Gastroesophageal sphincter (tissue), 4 donors: Measurements from ENCODE around the gene THUMPD2. TPM values are rescaled to one million over a fixed set of nuclear protein-coding genes. Genes with fewer than 3 reads are reported as not detected.

Source experiments
- ATAC-seq: fragments of 150-250 bp; one replicate; pipeline ENCODE4 v1.9.1; 2016; ENCODE audit warnings: mild to moderate bottlenecking, moderate library complexity
- H3K27ac ChIP-seq, 4 donors: fragments of 200-600 bp; sonication (generic) in 3 of 4; 1 replicate in 3 of 4; 2 replicates in 1 of 4; pipeline ENCODE4 v1.5.1; 2016 to 2019
- H3K27me3 ChIP-seq: fragments of 200-600 bp; sonication (generic); one replicate; pipeline ENCODE4 v1.5.1; 2019
- H3K36me3 ChIP-seq, 2 donors: fragments of 200-600 bp; sonication (generic); one replicate each; pipeline ENCODE4 v1.5.1; 2019; ENCODE audit warnings: control low read depth in 1 of 2
- H3K4me1 ChIP-seq, 3 donors: fragments of 200-600 bp; sonication (generic); 1 replicate in 2 of 3; 2 replicates in 1 of 3; pipeline ENCODE4 v1.5.1; 2016 to 2019; ENCODE audit warnings: control low read depth in 2 of 3
- H3K4me3 ChIP-seq, 2 donors: fragments of 200-600 bp; sonication (generic); one replicate each; pipeline ENCODE4 v1.5.1; 2019; ENCODE audit warnings: mild to moderate bottlenecking in 1 of 2, moderate library complexity in 1 of 2
- H3K9me3 ChIP-seq, 3 donors: fragments of 200-600 bp; sonication (generic); one replicate each; pipeline ENCODE4 v1.5.1; 2017 to 2019; ENCODE audit warnings: control low read depth in 2 of 3
- EP300 ChIP-seq: sonication (generic); formaldehyde crosslinking; IDR thresholded peaks from one replicate; pipeline ENCODE4 v1.6.1; 2017; ENCODE audit warnings: antibody characterized with exemption, mild to moderate bottlenecking
- POLR2A ChIP-seq, 2 donors: fragments of 450-650 bp; IDR thresholded peaks; one replicate each; pipeline ENCODE4 v1.6.1; 2017; ENCODE audit warnings: antibody characterized with exemption in 2 of 2, mild to moderate bottlenecking in 2 of 2, moderate library complexity in 1 of 2
- POLR2AphosphoS5 ChIP-seq: sonication (generic); formaldehyde crosslinking; IDR thresholded peaks from one replicate; pipeline ENCODE4 v1.6.1; 2017; ENCODE audit warnings: antibody characterized with exemption
- WGBS, 2 donors: methylation state at CpG; one replicate each; pipeline ENCODE4 v1.1.5; 2018; ENCODE audit warnings: low coverage in 1 of 2; 5-methylcytosine and 5-hydroxymethylcytosine counted together
- total RNA-seq, 4 donors: library from RNA; depleted of rRNA; stranded (reverse); fragments of >200 nt; gene quantifications; one replicate each; pipeline ENCODE4 v1.1.0, GENCODE V29; 2016
- TF ChIP-seq, protein P1 (sequence below), 4 experiments: fragments of 200-600 bp in 2 of 4; fragments of 450-650 bp in 2 of 4; sonication (generic) in 1 of 4; IDR thresholded peaks; one replicate each; pipeline ENCODE4 v1.5.1; 2017 to 2019; ENCODE audit warnings: antibody characterized with exemption in 4 of 4, mild to moderate bottlenecking in 2 of 4, moderate library complexity in 2 of 4

Gene THUMPD2
- total RNA-seq, 4 donors from 2014 or later, result 9.3 to 60.1 (median 13.6) TPM

DNA sequence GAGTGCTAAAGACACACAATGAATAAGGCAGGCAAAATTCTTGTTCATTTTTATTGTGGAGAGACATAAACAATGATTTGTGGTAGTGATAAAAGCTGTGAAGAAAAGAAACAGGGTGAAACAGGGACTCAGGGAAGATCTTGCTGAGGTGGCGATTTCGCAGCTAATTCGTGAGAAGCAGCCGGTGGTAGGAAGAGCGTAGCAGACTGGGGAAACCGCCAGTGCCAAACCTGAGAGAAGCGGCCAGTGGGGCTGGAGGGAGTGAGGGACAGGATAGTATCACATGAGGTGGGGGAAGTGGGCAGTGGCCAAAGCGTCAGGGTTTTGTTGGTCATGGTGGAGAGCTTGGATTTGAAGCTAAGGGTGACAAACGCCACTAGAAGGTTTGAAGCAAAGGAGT lies 71.1 kb downstream of the THUMPD2 start:
- Histone ChIP-seq H3K27ac (no peak overlapping the region), H3K4me3 (no peak overlapping the region), H3K4me1 (no peaks in the 10 kb centered on the region), H3K36me3 (no peaks in the 10 kb centered on the region), H3K27me3 (no peaks in the 10 kb centered on the region), H3K9me3 (no peaks in the 10 kb centered on the region)
- 95 to 96% methylated on average over 9 of the region's 9 CpGs for WGBS, 2 donors
- ATAC-seq, result no peak
- TF ChIP-seq, protein P1, sequence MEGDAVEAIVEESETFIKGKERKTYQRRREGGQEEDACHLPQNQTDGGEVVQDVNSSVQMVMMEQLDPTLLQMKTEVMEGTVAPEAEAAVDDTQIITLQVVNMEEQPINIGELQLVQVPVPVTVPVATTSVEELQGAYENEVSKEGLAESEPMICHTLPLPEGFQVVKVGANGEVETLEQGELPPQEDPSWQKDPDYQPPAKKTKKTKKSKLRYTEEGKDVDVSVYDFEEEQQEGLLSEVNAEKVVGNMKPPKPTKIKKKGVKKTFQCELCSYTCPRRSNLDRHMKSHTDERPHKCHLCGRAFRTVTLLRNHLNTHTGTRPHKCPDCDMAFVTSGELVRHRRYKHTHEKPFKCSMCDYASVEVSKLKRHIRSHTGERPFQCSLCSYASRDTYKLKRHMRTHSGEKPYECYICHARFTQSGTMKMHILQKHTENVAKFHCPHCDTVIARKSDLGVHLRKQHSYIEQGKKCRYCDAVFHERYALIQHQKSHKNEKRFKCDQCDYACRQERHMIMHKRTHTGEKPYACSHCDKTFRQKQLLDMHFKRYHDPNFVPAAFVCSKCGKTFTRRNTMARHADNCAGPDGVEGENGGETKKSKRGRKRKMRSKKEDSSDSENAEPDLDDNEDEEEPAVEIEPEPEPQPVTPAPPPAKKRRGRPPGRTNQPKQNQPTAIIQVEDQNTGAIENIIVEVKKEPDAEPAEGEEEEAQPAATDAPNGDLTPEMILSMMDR (IDR thresholded peaks at IDR 0.05), result no peak
- TF ChIP-seq POLR2AphosphoS5, result no peak
- TF ChIP-seq POLR2A (IDR thresholded peaks at IDR 0.05), result no peak
- TF ChIP-seq EP300, result no peak

DNA sequence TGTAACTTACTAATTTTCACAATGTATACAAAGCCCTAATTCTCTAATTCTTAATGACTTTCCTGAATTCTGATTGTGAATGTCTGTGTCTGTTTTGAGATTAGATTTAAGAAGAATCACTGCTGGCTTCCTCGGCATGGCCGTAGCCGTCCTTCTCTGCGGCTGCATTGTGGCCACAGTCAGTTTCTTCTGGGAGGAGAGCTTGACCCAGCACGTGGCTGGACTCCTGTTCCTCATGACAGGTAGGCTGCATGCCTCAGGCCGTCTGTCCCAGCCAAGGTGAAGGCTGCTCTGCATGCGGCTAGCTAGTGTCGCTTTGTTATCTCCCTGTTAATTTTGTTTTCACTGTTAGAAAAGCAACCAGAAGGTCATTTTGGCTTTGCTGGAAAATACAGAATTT lies 72.1 kb downstream of the THUMPD2 start:
- no peak overlapping the region for H3K27ac ChIP-seq
- no peaks in the 10 kb centered on the region for H3K36me3 ChIP-seq
- no peak for ATAC-seq
- no peaks in the 10 kb centered on the region for H3K27me3 ChIP-seq
- WGBS, 2 donors, result 92% methylated on average over 8 of the region's 8 CpGs; no CpG with 5 or more reads in 1 of the 2 donors
- TF ChIP-seq EP300 (no peak), POLR2AphosphoS5 (no peak), POLR2A (IDR thresholded peaks at IDR 0.05) (no peak)
- TF ChIP-seq, protein P1 (IDR thresholded peaks at IDR 0.05), result no peak
- no peaks in the 10 kb centered on the region for H3K4me1 ChIP-seq
- peaks cover 0 to 8% (median 0%) of the 10 kb centered on the region in 3 donors for H3K9me3 ChIP-seq
- no peak overlapping the region for H3K4me3 ChIP-seq

DNA sequence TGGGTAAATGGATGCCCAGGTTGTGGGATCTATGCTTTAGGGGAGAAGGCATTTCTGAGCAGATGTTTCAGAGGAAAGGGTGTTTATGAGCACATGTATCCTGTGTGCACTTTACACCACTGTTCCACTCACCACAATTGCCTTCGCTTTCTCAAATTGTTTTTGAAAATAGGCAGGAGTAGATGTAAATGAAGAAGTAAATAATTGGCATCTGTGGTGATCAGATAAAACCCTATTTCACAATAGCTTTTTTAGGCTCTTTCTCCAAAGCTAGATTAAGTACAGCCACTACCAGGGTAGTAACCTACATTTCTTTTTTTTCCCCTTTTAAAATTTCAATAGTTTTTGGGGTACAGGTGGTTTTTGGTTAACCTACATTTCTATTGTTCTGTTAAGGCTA lies 72.7 kb downstream of the THUMPD2 start:
- TF ChIP-seq, protein P1 (IDR thresholded peaks at IDR 0.05), result no peak
- TF ChIP-seq POLR2A (IDR thresholded peaks at IDR 0.05) (no peak), EP300 (no peak), POLR2AphosphoS5 (no peak)
- no peaks in the 10 kb centered on the region for H3K36me3 ChIP-seq

DNA sequence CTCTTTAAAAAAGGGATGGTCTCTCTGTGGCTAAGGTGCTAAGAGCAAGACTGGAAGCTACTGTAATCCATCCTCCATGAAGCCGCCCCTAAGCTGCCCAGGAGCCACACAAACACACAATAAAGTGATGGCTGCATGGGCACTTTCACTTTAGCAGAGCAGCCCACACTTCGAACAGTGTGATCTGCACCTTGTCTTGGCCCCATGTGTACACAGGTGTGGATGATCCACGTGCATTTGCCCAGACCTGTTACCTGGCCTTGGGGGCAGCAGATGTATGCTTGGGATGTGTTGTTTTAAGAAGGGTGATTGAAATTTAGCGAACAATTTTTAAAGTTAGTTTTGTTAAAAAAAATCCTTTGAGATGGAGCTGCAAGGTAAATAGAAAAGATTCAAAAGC lies 73.4 kb downstream of the THUMPD2 start:
- no peaks in the 10 kb centered on the region for H3K36me3 ChIP-seq
- no peak for ATAC-seq
- no peaks in the 10 kb centered on the region for H3K27me3 ChIP-seq
- no peak overlapping the region for H3K27ac ChIP-seq
- TF ChIP-seq EP300 (no peak), POLR2AphosphoS5 (no peak), POLR2A (IDR thresholded peaks at IDR 0.05) (no peak)
- TF ChIP-seq, protein P1 (IDR thresholded peaks at IDR 0.05), result no peak
- no peak overlapping the region for H3K4me3 ChIP-seq
- WGBS, 2 donors, result 42 to 58% methylated on average over 2 to 4 of the region's 4 CpGs
- peaks cover 0 to 21% (median 0%) of the 10 kb centered on the region in 3 donors for H3K9me3 ChIP-seq
- no peaks in the 10 kb centered on the region for H3K4me1 ChIP-seq

More for the DNA sequence above, 72.7 kb downstream of the THUMPD2 start:
- Histone ChIP-seq H3K27ac (no peak overlapping the region), H3K27me3 (no peaks in the 10 kb centered on the region), H3K4me3 (no peak overlapping the region), H3K9me3 (peaks cover 0 to 14% (median 0%) of the 10 kb centered on the region in 3 donors), H3K4me1 (no peaks in the 10 kb centered on the region)
- WGBS, 2 donors, result 87 to 92% methylated on average over 1 of the region's 1 CpG
- ATAC-seq, result no peak

DNA sequence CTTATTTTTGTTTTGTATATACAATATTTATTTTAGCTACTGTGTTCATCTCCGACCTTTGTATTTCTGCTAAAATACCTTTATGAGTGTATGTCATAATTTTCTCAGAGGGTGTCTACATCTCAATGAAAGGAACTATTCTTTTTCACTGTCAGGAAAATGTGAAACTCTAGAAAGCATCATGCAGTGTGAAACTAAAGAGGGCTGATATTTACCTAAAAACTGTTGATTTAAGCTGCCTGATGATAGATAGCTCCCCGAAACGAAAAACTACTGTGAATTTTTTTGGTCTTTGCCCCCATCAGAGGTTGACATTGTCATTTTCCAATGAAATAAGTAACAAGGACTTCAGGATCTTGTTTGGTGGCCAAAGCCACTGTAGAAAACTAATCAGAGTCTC lies 74.5 kb downstream of the THUMPD2 start:
- Histone ChIP-seq H3K4me3 (no peak overlapping the region), H3K27me3 (no peaks in the 10 kb centered on the region), H3K9me3 (peaks cover 0 to 24% (median 0%) of the 10 kb centered on the region in 3 donors), H3K4me1 (no peaks in the 10 kb centered on the region), H3K36me3 (no peaks in the 10 kb centered on the region), H3K27ac (no peak overlapping the region)
- TF ChIP-seq POLR2AphosphoS5 (no peak), EP300 (no peak), POLR2A (IDR thresholded peaks at IDR 0.05) (no peak)
- TF ChIP-seq, protein P1 (IDR thresholded peaks at IDR 0.05), result no peak
- WGBS, 2 donors, result 85 to 92% methylated on average over 3 of the region's 3 CpGs
- no peak for ATAC-seq
